Liver (tissue), 3 donors: Measurements from ENCODE around the gene CXorf65.

Experiments
- HNF4A ChIP-seq, 2 donors: conservative IDR thresholded peaks; 2 replicates each; pipeline ENCODE4 v1.6.1; 2016; ENCODE audit warnings: antibody characterized with exemption in 2 of 2, mild to moderate bottlenecking in 2 of 2
- RAD21 ChIP-seq, 2 donors: IDR thresholded peaks; 2 replicates each; pipeline ENCODE4 v1.6.1; 2016; ENCODE audit warnings: antibody characterized with exemption in 2 of 2, mild to moderate bottlenecking in 2 of 2
- SP1 ChIP-seq: IDR thresholded peaks from 2 replicates; pipeline ENCODE4 v1.6.1; 2018; ENCODE audit warnings: antibody characterized with exemption, mild to moderate bottlenecking
- TF ChIP-seq, protein P1 (sequence below): fragments of 150-350 bp; IDR thresholded peaks from 2 replicates; pipeline ENCODE4 v1.5.1; 2017; ENCODE audit warnings: improper control_type of control experiment, low read depth, low read length; ENCODE audit not compliant: missing input control
- TF ChIP-seq, protein P2 (sequence below): IDR thresholded peaks from 2 replicates; pipeline ENCODE4 v1.6.1; 2016; ENCODE audit warnings: antibody characterized with exemption
- TF ChIP-seq, protein P3 (sequence below): IDR thresholded peaks from 2 replicates; pipeline ENCODE4 v1.6.1; 2016; ENCODE audit warnings: antibody characterized with exemption
- donor health status: healthy.
- donor health status: healthy.

DNA sequence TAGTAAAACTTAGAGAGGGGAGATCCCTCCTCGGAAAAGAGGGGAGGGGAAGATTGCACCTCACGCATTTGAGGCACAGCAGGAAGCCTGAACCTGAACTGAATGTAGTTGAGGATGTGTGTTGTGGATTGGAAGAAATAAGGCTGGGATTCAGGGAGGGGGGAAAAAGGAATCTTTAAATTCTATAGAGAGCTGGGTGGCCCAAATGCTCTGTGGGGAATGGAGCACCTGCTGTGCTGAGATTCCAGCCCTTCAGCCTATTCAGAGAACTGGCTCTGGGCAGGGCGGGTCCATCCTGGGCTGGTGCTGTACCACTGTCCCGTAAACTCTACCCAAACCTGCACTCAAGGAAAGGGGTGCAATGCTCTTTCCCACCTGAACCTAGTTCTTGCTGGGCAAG, 6.8 kb downstream of the CXorf65 start:
- TF ChIP-seq SP1 (no peak), RAD21 (IDR thresholded peaks at IDR 0.05) (no peak), HNF4A (conservative IDR thresholded peaks at IDR 0.05) (no peak)
- TF ChIP-seq, protein P1, sequence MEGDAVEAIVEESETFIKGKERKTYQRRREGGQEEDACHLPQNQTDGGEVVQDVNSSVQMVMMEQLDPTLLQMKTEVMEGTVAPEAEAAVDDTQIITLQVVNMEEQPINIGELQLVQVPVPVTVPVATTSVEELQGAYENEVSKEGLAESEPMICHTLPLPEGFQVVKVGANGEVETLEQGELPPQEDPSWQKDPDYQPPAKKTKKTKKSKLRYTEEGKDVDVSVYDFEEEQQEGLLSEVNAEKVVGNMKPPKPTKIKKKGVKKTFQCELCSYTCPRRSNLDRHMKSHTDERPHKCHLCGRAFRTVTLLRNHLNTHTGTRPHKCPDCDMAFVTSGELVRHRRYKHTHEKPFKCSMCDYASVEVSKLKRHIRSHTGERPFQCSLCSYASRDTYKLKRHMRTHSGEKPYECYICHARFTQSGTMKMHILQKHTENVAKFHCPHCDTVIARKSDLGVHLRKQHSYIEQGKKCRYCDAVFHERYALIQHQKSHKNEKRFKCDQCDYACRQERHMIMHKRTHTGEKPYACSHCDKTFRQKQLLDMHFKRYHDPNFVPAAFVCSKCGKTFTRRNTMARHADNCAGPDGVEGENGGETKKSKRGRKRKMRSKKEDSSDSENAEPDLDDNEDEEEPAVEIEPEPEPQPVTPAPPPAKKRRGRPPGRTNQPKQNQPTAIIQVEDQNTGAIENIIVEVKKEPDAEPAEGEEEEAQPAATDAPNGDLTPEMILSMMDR, result no peak
- TF ChIP-seq, protein P2, sequence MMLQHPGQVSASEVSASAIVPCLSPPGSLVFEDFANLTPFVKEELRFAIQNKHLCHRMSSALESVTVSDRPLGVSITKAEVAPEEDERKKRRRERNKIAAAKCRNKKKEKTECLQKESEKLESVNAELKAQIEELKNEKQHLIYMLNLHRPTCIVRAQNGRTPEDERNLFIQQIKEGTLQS, result no peak
- TF ChIP-seq, protein P3, sequence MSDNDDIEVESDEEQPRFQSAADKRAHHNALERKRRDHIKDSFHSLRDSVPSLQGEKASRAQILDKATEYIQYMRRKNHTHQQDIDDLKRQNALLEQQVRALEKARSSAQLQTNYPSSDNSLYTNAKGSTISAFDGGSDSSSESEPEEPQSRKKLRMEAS, result no peak
